GM21381 (cell line): ENCODE data around the gene ZBTB18.

Experiments used
- ATAC-seq: cut with Tn5 transposase; IDR thresholded peaks from one replicate; pipeline ENCODE4 v1.9.1; 2021; ENCODE audit warnings: mild to moderate bottlenecking, moderate library complexity; ENCODE audit not compliant: unreplicated experiment

Gene ZBTB18

GRCh38 chr1:244087021-244087560 lies 36.0 kb downstream of the ZBTB18 start:
- no peak for ATAC-seq

GRCh38 chr1:244087611-244088010 lies 36.5 kb downstream of the ZBTB18 start:
- no peak for ATAC-seq

GRCh38 chr1:244088161-244088560 lies 37.1 kb downstream of the ZBTB18 start:
- ATAC-seq: no peak

- ATAC-seq: no peak
These were observed 38.5 kb downstream of the ZBTB18 start for GRCh38 chr1:244089561-244089960.

- no peak for ATAC-seq
These were observed 39.6 kb downstream of the ZBTB18 start for GRCh38 chr1:244090645-244091044.

GRCh38 chr1:244092293-244092963 lies 41.3 kb downstream of the ZBTB18 start:
- ATAC-seq: no peak

GRCh38 chr1:244092964-244093638 lies 42.0 kb downstream of the ZBTB18 start:
- no peak for ATAC-seq

- no peak for ATAC-seq
These were observed 43.9 kb downstream of the ZBTB18 start for GRCh38 chr1:244094880-244095528.

- no peak for ATAC-seq
These were observed 44.4 kb downstream of the ZBTB18 start for GRCh38 chr1:244095529-244095911.

- no peak for ATAC-seq
These were observed 45.1 kb downstream of the ZBTB18 start for GRCh38 chr1:244096066-244096610.

GRCh38 chr1:244096691-244097090 lies 45.6 kb downstream of the ZBTB18 start:
- no peak for ATAC-seq

GRCh38 chr1:244097523-244098405 lies 46.7 kb downstream of the ZBTB18 start:
- no peak for ATAC-seq

- ATAC-seq: no peak
These were observed 48.3 kb downstream of the ZBTB18 start for GRCh38 chr1:244099258-244099930.

- no peak for ATAC-seq
These were observed 49.2 kb downstream of the ZBTB18 start for GRCh38 chr1:244100276-244100675.

- ATAC-seq: no peak
These were observed 49.8 kb downstream of the ZBTB18 start for GRCh38 chr1:244100704-244101453.

GRCh38 chr1:244102046-244102445 lies 51.0 kb downstream of the ZBTB18 start:
- no peak for ATAC-seq

GRCh38 chr1:244102468-244102867 lies 51.4 kb downstream of the ZBTB18 start:
- ATAC-seq: no peak

- ATAC-seq: no peak
These were observed 53.4 kb downstream of the ZBTB18 start for GRCh38 chr1:244104309-244105060.

GRCh38 chr1:244106176-244106575 lies 55.1 kb downstream of the ZBTB18 start:
- ATAC-seq: no peak
